Type B pancreatic cell (in vitro differentiated cells): ENCODE data around the gene ELF4. TPM values are rescaled to one million over a fixed set of nuclear protein-coding genes. Genes with fewer than 3 reads are reported as not detected.

ENCODE experiments used
- DNase-seq: peaks from one replicate; pipeline ENCODE4 v3.0.0; 2021; ENCODE audit warnings: mixed read lengths; ENCODE audit not compliant: unreplicated experiment; ENCODE audit errors: extremely low spot score
- H3K27ac Mint-ChIP-seq: 2 replicates; pipeline ENCODE4 v1.8.0; 2021; ENCODE audit warnings: mild to moderate bottlenecking, mixed read lengths
- H3K27me3 Mint-ChIP-seq: 2 replicates; pipeline ENCODE4 v1.8.0; 2021; ENCODE audit warnings: mixed read lengths
- H3K36me3 Mint-ChIP-seq: 2 replicates; pipeline ENCODE4 v1.8.0; 2021; ENCODE audit warnings: mixed read lengths
- H3K4me1 Mint-ChIP-seq: one replicate; pipeline ENCODE4 v1.8.0; 2021; ENCODE audit warnings: mixed read lengths; ENCODE audit not compliant: unreplicated experiment
- H3K4me3 Mint-ChIP-seq: 2 replicates; pipeline ENCODE4 v1.8.0; 2021; ENCODE audit warnings: mild to moderate bottlenecking, mixed read lengths
- H3K9me3 Mint-ChIP-seq: 2 replicates; pipeline ENCODE4 v1.8.0; 2021; ENCODE audit warnings: mixed read lengths
- CTCF ChIP-seq: fragments of 200-600 bp; sonication (generic); conservative IDR thresholded peaks from 2 replicates; pipeline ENCODE4 v1.5.0; 2021; ENCODE audit warnings: antibody characterized with exemption, mild to moderate bottlenecking
- total RNA-seq: library from RNA; stranded (reverse); gene quantifications from 2 replicates; pipeline ENCODE4 v1.2.1, GENCODE V29; 2021; ENCODE audit warnings: low replicate concordance

The ELF4 gene
- total RNA-seq, 1 donor from 2014 or later = 7.8 TPM

DNA sequence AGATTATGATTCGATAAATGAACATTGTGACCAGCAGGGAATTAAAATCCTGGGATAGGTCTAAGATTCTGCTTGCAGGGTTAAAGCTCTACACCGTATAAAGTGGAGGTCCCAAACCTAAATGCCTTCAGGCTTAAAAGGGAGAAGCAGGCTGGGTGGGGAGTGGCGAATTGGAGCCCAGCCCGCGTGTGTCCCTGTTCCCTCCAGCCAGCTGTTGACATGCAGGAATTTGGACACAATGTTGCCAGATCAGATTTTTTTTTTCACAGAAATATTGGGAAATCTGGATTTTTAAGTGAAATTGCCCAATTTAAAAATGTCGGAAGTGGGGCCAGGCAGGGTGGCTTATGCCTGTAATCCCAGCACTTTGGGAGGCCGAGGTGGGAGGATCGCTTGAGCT is 60.5 kb downstream of the ELF4 start:
- Mint-ChIP-seq H3K9me3 (peaks cover 8% of the 10 kb centered on the region), H3K4me1 (no peaks in the 10 kb centered on the region), H3K27ac (no peak overlapping the region), H3K36me3 (peaks cover 24% of the 10 kb centered on the region), H3K4me3 (no peak overlapping the region), H3K27me3 (no peaks in the 10 kb centered on the region)
- DNase-seq = no peak
- no peak for TF ChIP-seq CTCF

GRCh38 chrX:130048686-130049222 is 61.5 kb downstream of the ELF4 start:
- DNase-seq = no peak
- no peaks in the 10 kb centered on the region for H3K4me1 Mint-ChIP-seq
- no peak for TF ChIP-seq CTCF
- H3K4me3 Mint-ChIP-seq = no peak overlapping the region
- peaks cover 8% of the 10 kb centered on the region for H3K9me3 Mint-ChIP-seq
- H3K36me3 Mint-ChIP-seq = peaks cover 25% of the 10 kb centered on the region
- no peaks in the 10 kb centered on the region for H3K27me3 Mint-ChIP-seq
- no peak overlapping the region for H3K27ac Mint-ChIP-seq

GRCh38 chrX:130047416-130047815 is 62.9 kb downstream of the ELF4 start:
- Mint-ChIP-seq H3K9me3 (peaks cover 8% of the 10 kb centered on the region), H3K36me3 (peaks cover 25% of the 10 kb centered on the region)
- no peak for TF ChIP-seq CTCF

DNA sequence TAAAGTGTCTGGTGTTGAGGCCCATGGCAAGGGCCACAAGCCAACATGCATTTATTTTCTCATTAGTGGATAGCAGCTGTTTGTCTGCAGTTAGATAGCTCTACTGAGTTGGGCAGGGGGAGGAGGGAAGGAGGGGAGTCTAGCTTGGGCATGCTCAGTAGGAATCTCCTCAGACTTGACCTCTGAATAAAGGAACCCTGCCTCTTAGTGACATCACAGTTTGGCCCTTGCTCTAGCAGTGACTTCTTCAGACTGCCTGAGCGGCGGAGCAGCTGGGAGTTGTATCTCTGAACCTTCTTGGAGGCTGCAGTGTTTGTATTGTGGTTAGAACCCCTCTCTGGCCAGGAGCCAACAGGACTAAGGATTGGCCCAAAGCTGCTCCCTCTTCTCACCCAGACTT is 70.5 kb downstream of the ELF4 start:
- no peaks in the 10 kb centered on the region for H3K27me3 Mint-ChIP-seq
- no peaks in the 10 kb centered on the region for H3K9me3 Mint-ChIP-seq
- no peak for DNase-seq
- H3K4me3 Mint-ChIP-seq = no peak overlapping the region
- peaks cover 1% of the 10 kb centered on the region for H3K36me3 Mint-ChIP-seq
- no peaks in the 10 kb centered on the region for H3K4me1 Mint-ChIP-seq
- TF ChIP-seq CTCF = no peak
- no peak overlapping the region for H3K27ac Mint-ChIP-seq

More at GRCh38 chrX:130047416-130047815, 62.9 kb downstream of the ELF4 start:
- H3K4me1 Mint-ChIP-seq = no peaks in the 10 kb centered on the region
- H3K27ac Mint-ChIP-seq = no peak overlapping the region
- DNase-seq = no peak
- no peak overlapping the region for H3K4me3 Mint-ChIP-seq
- no peaks in the 10 kb centered on the region for H3K27me3 Mint-ChIP-seq

DNA sequence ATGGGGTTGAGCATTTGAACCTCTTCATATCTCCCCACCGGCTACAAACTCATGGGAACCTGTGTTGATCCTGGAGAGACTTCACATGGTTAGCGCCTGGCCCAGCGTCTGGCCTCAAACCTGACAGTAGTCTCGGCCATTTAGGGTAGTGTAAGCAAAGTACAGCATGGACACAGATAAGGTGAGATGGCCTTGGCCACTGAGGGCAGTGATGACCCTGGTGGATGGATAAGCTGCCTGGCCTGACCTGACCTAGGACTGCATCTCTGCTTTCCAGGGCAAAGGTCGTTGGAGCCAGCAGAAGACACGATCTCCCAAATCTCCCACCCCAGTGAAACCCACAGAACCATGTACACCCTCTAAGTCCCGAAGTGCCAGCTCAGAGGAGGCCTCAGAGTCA is 76.1 kb downstream of the ELF4 start:
- no peaks in the 10 kb centered on the region for H3K4me1 Mint-ChIP-seq

More for the DNA sequence above, 76.1 kb downstream of the ELF4 start:
- no peak overlapping the region for H3K4me3 Mint-ChIP-seq
- H3K27me3 Mint-ChIP-seq = no peaks in the 10 kb centered on the region
- H3K27ac Mint-ChIP-seq = no peak overlapping the region
- no peaks in the 10 kb centered on the region for H3K9me3 Mint-ChIP-seq
- DNase-seq = no peak
- peaks cover 4% of the 10 kb centered on the region for H3K36me3 Mint-ChIP-seq
- no peak for TF ChIP-seq CTCF
